AG04449 (cell line): ENCODE data around the gene CBX3.
A peak's percentile ranks its signal among the peaks of the same experiment; 100 is the strongest.
"Not testable (repeated sequence)": the region's sequence is repeated elsewhere in the genome, so short reads cannot be mapped to it uniquely, and the experiment has no call there.

ENCODE experiments used
- CTCF ChIA-PET: fragments of 350-600 bp; formaldehyde crosslinking; extraction: SDS; loops from one replicate; lab custom pipeline; 2021; ENCODE audit warnings: antibody characterized with exemption; lab: Yijun Ruan, JAX
- POLR2A ChIA-PET: fragments of 400-600, 350-600 bp; formaldehyde crosslinking; extraction: SDS; loops from one replicate; lab custom pipeline; 2020; ENCODE audit warnings: antibody characterized with exemption, inconsistent platforms; lab: Yijun Ruan, JAX
- DNase-seq: peaks from one replicate; pipeline ENCODE4 v3.0.0-alpha.2; 2010; ENCODE audit warnings: low read depth, low spot score
- H3K4me3 ChIP-seq: 2 replicates; pipeline ENCODE4 v1.5.1; 2011; ENCODE audit warnings: low read depth, mild to moderate bottlenecking, control low read depth, low read length
- TF ChIP-seq, protein P1 (sequence below): IDR thresholded peaks from one replicate; pipeline ENCODE4 v1.5.1; 2011; ENCODE audit warnings: mild to moderate bottlenecking, moderate library complexity, low read length, control low read depth, inconsistent platforms; ENCODE audit not compliant: insufficient read depth; ENCODE audit errors: missing control alignments

Gene CBX3

DNA sequence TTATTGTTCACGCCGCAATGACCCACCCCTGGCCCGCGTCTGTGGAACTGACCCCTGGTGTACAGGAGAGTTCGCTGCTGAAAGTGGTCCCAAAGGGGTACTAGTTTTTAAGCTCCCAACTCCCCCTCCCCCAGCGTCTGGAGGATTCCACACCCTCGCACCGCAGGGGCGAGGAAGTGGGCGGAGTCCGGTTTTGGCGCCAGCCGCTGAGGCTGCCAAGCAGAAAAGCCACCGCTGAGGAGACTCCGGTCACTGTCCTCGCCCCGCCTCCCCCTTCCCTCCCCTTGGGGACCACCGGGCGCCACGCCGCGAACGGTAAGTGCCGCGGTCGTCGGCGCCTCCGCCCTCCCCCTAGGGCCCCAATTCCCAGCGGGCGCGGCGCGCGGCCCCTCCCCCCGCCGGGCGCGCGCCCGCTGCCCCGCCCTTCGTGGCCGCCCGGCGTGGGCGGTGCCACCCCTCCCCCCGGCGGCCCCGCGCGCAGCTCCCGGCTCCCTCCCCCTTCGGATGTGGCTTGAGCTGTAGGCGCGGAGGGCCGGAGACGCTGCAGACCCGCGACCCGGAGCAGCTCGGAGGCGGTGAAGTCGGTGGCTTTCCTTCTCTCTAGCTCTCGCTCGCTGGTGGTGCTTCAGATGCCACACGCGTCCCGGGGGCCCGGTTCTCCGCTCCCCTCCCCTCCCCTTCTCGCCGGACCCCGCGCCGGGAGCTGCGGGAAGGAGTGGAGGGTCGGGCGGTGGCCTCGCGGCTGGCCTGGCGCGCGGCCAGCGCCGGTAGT, at the start of gene CBX3:
Gene CBX3, plus strand, starts transcription at position 499 of the 772 bp plus-strand sequence. CDS start 1,254 bp downstream, outside the sequence.
- peak within 1 kb of the TSS; percentile 98 for H3K4me3 ChIP-seq
- CTCF ChIA-PET, result interaction anchor here (1.0 to 2.2 kb wide), 3 partner anchors 46 to 317 kb away, joined by 3 to 8 read pairs (median 3); no protein-coding TSS in a partner anchor
- DNase-seq, result no peak
- POLR2A ChIA-PET, result interaction anchor here (0.6 to 2.8 kb wide), 7 partner anchors 9 to 693 kb away, joined by 3 to 18 read pairs (median 3); no protein-coding TSS in a partner anchor
- TF ChIP-seq, protein P1, sequence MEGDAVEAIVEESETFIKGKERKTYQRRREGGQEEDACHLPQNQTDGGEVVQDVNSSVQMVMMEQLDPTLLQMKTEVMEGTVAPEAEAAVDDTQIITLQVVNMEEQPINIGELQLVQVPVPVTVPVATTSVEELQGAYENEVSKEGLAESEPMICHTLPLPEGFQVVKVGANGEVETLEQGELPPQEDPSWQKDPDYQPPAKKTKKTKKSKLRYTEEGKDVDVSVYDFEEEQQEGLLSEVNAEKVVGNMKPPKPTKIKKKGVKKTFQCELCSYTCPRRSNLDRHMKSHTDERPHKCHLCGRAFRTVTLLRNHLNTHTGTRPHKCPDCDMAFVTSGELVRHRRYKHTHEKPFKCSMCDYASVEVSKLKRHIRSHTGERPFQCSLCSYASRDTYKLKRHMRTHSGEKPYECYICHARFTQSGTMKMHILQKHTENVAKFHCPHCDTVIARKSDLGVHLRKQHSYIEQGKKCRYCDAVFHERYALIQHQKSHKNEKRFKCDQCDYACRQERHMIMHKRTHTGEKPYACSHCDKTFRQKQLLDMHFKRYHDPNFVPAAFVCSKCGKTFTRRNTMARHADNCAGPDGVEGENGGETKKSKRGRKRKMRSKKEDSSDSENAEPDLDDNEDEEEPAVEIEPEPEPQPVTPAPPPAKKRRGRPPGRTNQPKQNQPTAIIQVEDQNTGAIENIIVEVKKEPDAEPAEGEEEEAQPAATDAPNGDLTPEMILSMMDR, result no peak

DNA sequence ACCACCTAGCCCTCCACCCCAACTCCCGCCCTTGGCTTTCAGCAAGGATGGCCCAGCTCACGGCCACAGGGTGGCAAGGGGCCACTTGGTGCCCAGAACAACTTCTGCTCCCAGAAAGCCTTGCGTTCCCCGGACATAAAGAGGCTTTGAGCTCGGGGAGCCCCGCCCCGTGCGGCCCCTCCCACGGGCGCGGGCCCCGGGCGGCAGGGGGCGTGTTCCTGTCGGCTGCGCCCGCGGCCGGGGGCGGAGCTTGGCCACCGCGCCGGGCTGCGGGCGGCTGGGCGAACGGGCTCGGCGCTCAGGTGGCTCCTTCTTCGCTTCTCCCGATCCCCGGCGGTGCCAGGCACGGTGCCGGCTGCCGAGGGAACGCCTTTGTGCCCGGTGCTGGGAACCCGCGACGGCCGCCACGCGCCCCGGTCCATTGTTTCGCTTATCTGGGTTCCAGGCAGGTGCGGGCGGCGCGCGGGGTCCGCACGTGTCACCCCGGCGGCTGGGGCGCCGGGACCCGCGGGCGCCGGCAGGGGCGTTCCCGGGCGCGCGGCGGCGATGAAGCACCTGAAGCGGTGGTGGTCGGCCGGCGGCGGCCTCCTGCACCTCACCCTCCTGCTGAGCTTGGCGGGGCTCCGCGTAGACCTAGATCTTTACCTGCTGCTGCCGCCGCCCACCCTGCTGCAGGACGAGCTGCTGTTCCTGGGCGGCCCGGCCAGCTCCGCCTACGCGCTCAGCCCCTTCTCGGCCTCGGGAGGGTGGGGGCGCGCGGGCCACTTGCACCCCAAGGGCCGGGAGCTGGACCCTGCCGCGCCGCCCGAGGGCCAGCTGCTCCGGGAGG, 49.4 kb upstream of the CBX3 start, which contains the start of gene NFE2L3:
Gene NFE2L3, plus strand, starts transcription at position 246 of the 829 bp plus-strand sequence. Its CDS starts 301 bp downstream, at position 547.
- TF ChIP-seq, protein P1, result no peak
- POLR2A ChIA-PET, result interaction anchor here (1.0 kb wide), 2 partner anchors 43 to 48 kb away, joined by 4 to 7 read pairs; partner anchors contain the start of gene HNRNPA2B1

DNA sequence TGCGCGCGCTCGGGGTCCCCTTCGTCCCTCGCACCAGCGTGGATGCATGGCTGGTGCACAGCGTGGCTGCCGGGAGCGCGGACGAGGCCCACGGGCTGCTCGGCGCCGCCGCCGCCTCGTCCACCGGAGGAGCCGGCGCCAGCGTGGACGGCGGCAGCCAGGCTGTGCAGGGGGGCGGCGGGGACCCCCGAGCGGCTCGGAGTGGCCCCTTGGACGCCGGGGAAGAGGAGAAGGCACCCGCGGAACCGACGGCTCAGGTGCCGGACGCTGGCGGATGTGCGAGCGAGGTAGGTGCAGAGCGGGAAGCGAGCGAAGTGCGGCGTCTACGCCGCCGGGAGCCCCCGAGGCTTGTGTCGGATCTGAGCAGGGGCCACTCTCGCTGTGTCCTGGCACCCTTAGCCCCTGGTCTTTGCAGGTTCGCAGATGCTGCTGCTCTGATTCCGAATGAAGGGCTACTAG, 48.7 kb upstream of the CBX3 start:
- POLR2A ChIA-PET, result interaction anchor here (1.0 kb wide), 1 partner anchor 47 kb away, joined by 7 read pairs; the partner anchor contains the start of gene HNRNPA2B1
- peak overlapping the region; percentile 61 for H3K4me3 ChIP-seq
- CTCF ChIA-PET, result interaction anchor here (1.0 to 1.2 kb wide), 3 partner anchors 9 to 217 kb away, joined by 3 to 4 read pairs (median 3); no protein-coding TSS in a partner anchor
- not testable (repeated sequence) for DNase-seq

More for the DNA sequence above, 49.4 kb upstream of the CBX3 start, which contains the start of gene NFE2L3:
- CTCF ChIA-PET, result interaction anchor here (0.8 to 1.8 kb wide), 6 partner anchors 9 to 218 kb away, joined by 3 to 4 read pairs (median 4); no protein-coding TSS in a partner anchor
- peak within 1 kb of the TSS; percentile 61 for H3K4me3 ChIP-seq
- no peak for DNase-seq

DNA sequence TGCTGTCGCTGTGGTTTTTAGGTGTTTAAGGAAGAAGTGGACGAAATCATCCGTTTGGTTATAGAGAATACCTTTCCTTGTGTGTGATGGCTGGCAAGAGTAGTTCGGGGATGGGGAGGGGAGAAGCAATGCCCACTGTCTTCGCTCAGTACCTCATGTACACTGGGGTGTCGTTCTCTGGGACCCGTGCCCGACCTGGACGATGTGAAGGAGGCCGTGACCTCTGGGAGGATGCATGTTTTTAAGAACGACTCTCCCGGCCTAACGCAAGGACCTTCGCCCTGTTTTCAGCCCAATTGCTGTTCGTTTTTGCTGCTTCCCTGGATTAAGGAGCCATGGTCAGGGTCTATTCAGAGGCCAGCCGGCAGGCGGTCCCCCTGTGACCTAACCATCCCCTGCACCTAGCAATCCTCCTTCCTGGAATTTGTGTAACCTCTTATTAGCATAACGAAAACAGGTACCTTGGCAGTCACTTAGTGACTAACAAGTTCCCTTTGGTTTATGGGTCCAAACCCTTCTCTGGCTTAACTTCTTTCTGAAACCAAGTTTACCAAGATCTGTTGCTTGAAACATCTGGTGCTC, 48.2 kb upstream of the CBX3 start:
- TF ChIP-seq, protein P1, result no peak
- DNase-seq, result no peak
- CTCF ChIA-PET, result interaction anchor here (0.7 to 2.0 kb wide), 2 partner anchors 19 to 45 kb away, joined by 3 to 8 read pairs; no protein-coding TSS in a partner anchor
- POLR2A ChIA-PET, result no interaction called here
- peak overlapping the region; percentile 40 for H3K4me3 ChIP-seq

DNA sequence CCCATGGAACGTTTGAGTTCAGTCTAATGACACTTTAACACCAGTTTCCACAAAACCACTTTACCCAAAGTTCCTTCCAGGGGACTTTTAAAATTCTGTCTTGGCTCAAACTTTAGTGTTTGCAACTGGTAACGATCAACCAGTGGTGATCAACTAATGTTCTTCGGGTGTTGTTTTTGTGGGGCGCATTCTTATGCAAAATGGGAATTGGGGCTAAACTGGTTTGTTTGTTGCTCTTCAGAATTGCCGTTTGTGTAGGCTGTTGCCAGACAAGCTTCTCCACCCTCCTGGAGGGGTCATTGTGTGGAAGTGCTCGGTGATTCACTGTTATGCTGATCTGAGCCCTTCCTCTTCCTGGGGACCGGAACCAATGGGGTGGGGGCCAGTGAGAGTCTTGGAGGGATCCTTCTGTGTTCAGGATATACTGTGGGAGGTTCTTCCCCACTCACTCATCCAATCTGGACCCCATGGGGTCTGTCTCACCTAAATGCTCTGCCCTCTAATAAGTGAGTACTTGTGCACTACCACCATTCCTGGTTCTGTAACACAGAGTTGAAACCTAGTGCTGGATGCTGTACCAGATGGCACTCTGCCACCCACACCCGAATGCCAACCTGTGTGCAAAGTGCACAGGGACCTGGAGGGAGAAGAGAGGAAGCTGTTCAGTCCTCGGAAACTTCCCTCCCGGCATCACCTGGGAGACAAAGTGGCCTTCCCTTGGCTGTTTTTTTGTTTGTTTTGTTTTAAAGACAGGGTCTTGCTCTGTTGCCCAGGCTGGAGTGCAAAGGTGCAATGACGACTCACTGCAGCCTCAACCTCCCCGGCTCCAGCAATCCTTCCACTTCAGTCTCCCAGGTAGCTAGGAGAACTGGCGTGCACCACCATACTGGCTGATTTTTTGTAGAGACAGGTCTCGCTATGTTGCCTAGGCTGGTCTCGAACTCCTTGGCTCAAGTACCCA, 47.4 kb upstream of the CBX3 start:
- H3K4me3 ChIP-seq, result no peak overlapping the region; the same call in 1 of the 2 replicates
- TF ChIP-seq, protein P1, result no peak
- CTCF ChIA-PET, result interaction anchor here (0.6 to 2.0 kb wide), 4 partner anchors 12 to 47 kb away, joined by 3 to 8 read pairs (median 3); partner anchors contain the start of gene CBX3
- POLR2A ChIA-PET, result no interaction called here
- no peak for DNase-seq
